Measurements from ENCODE around the gene ZNF124.

Gene ZNF124

DNA sequence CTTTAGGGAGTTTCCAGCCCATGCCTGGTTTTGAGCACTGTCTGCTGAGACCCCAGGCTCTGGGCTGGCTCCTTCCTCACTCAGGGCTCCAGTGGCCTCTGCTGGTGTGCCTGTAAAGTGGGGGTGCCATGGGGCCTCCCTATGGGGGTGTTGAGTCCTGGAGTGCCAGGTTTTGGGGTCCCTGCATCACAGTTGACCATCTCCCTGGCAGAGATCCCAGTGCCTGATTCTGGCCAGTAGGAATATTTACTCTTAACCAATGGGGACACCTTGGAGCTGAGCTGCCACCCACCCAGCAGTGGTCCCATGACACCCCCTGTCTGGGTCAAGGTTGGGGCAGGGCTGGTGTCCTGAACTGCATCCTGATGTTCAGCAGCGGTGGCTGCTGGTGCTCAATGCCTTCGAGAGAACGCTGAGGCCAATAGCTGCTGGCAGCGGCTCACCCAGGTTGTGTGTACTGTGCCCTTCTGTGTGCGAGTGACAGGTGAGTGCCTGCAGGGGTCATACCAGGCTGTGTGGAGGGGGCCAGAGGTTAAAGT, 58.0 kb downstream of the ZNF124 start:
- TF ChIP-seq, protein P1, sequence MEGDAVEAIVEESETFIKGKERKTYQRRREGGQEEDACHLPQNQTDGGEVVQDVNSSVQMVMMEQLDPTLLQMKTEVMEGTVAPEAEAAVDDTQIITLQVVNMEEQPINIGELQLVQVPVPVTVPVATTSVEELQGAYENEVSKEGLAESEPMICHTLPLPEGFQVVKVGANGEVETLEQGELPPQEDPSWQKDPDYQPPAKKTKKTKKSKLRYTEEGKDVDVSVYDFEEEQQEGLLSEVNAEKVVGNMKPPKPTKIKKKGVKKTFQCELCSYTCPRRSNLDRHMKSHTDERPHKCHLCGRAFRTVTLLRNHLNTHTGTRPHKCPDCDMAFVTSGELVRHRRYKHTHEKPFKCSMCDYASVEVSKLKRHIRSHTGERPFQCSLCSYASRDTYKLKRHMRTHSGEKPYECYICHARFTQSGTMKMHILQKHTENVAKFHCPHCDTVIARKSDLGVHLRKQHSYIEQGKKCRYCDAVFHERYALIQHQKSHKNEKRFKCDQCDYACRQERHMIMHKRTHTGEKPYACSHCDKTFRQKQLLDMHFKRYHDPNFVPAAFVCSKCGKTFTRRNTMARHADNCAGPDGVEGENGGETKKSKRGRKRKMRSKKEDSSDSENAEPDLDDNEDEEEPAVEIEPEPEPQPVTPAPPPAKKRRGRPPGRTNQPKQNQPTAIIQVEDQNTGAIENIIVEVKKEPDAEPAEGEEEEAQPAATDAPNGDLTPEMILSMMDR (IDR thresholded peaks at IDR 0.05; ENCODE audit: control extremely low read depth, extremely low read depth, low read depth, missing control alignments): no peak
- ChIA-PET CTCF (no interaction called here), POLR2A (no interaction called here)
- DNase-seq (ENCODE audit: extremely low spot score): no peak

- no peak for DNase-seq (ENCODE audit: extremely low spot score)
- CTCF ChIA-PET: interaction anchor here (1.0 kb wide), 1 partner anchor 277 kb away, joined by 3 read pairs; no protein-coding TSS in a partner anchor
- POLR2A ChIA-PET: no interaction called here
- TF ChIP-seq, protein P1 (IDR thresholded peaks at IDR 0.05; ENCODE audit: control extremely low read depth, extremely low read depth, low read depth, missing control alignments): no peak
These were observed 58.7 kb downstream of the ZNF124 start for GRCh38 chr1:247113094-247113497.

- CTCF ChIA-PET: interaction anchor here (0.8 to 1.0 kb wide), 2 partner anchors 12 to 278 kb away, joined by 3 read pairs; no protein-coding TSS in a partner anchor
- POLR2A ChIA-PET: no interaction called here
- TF ChIP-seq, protein P1 (IDR thresholded peaks at IDR 0.05; ENCODE audit: control extremely low read depth, extremely low read depth, low read depth, missing control alignments): no peak
- no peak for DNase-seq (ENCODE audit: extremely low spot score)
These were observed 59.4 kb downstream of the ZNF124 start for GRCh38 chr1:247112479-247112781.

GRCh38 chr1:247111700-247112478, 59.9 kb downstream of the ZNF124 start:
- ChIA-PET POLR2A (no interaction called here), CTCF (interaction anchor here (0.8 to 1.4 kb wide), 3 partner anchors 13 to 278 kb away, joined by 3 to 4 read pairs (median 3); partner anchors contain the start of gene ZNF670)
- TF ChIP-seq, protein P1 (IDR thresholded peaks at IDR 0.05; ENCODE audit: control extremely low read depth, extremely low read depth, low read depth, missing control alignments): no peak
- no peak for DNase-seq (ENCODE audit: extremely low spot score)

- no peak for DNase-seq (ENCODE audit: extremely low spot score)
- TF ChIP-seq, protein P1 (IDR thresholded peaks at IDR 0.05; ENCODE audit: control extremely low read depth, extremely low read depth, low read depth, missing control alignments): no peak
- POLR2A ChIA-PET: no interaction called here
- CTCF ChIA-PET: interaction anchor here (1.4 kb wide), 1 partner anchor 32 kb away, joined by 4 read pairs; the partner anchor contains the start of gene ZNF670
These were observed 60.5 kb downstream of the ZNF124 start for GRCh38 chr1:247111259-247111699.

DNA sequence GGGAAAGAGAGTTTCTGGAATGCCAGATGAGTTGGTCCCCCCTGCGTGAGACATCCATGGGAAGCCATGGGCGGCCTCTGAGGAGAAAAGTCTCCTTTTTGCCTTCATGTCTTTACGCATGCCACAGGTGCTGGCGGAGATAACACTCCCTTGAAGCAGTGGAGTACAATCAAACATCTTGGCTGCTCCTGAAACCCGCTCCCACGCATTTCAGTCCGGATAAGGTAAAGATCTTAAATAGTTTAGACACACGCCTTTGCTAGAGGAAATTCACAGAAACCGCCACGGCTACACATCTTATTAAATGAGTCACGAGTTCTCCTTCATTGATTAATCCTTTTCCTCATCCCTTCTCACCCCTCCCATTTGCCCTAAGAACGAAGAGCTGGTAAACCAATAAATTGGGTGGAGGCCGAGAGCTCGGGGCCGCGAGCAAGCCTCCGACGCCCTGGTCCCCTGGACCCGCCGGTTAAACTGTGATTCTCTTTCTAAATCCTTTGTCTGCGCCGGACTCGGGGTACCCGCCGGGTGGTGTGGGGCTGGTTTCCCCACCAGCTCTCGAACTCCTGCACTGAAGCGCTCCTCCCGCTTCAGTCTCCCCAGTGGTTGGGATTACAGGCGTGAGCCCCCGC, 61.1 kb downstream of the ZNF124 start:
- TF ChIP-seq, protein P1 (IDR thresholded peaks at IDR 0.05; ENCODE audit: control extremely low read depth, extremely low read depth, low read depth, missing control alignments): no peak
- CTCF ChIA-PET: interaction anchor here (1.4 kb wide), 1 partner anchor 32 kb away, joined by 4 read pairs; the partner anchor contains the start of gene ZNF670
- no peak for DNase-seq (ENCODE audit: extremely low spot score)
- POLR2A ChIA-PET: no interaction called here

Measured in GM10248 (cell line).